GM06990 (cell line): ENCODE results near the gene IER3IP1.

Experiments
- DNase-seq: peaks from one replicate; pipeline ENCODE4 v3.0.0-alpha.2; 2011; ENCODE audit not compliant: insufficient read length; ENCODE audit errors: extremely low read depth
- H3K27me3 ChIP-seq: replicated peaks from 2 replicates; pipeline ENCODE4 v1.6.0; 2011; ENCODE audit warnings: low read length; ENCODE audit not compliant: control insufficient read depth, insufficient read depth
- H3K36me3 ChIP-seq: 2 replicates; pipeline ENCODE4 v1.5.1; 2011; ENCODE audit warnings: low read length; ENCODE audit not compliant: control insufficient read depth, insufficient read depth
- H3K4me3 ChIP-seq: replicated peaks from 2 replicates; pipeline ENCODE4 v1.5.1; 2011; ENCODE audit warnings: low read depth, mild to moderate bottlenecking, control low read depth, low read length
- TF ChIP-seq, protein P1 (sequence below): IDR thresholded peaks from 2 replicates; pipeline ENCODE4 v1.5.1; 2011; ENCODE audit warnings: low read length, control low read depth, mild to moderate bottlenecking, inconsistent platforms; ENCODE audit not compliant: insufficient read depth, poor library complexity, severe bottlenecking

The IER3IP1 gene, protein sequence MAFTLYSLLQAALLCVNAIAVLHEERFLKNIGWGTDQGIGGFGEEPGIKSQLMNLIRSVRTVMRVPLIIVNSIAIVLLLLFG

DNA sequence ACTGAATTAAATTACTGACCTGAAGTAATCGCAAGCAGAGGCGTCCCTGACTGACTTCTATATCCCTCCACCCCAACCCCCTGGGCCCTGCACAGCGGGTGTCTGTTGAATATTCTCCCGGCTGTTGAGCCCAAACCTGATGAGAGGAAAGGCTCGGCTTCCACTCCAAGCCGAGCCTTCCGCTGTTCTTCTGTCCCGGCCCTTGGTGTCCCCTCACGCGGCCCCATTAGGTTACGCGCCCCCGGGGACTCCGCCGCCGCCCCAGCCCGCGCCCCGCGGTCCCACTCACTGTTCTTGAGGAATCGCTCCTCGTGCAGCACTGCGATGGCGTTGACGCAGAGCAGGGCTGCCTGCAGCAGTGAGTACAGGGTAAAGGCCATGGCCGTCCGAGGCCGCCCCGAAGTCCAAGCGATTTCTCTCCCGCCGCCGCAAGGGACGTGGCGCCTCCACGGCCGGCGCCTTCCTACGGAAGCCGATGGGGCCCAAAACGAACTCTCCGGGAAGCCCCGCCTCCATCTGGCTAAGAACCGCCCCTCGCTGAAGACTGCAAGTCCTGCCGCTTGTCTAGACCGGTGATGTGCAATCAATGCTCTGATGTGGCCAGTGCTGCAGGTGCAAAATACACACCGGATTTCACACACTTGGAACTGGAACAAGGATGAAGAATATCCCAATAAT, at the start of gene IER3IP1:
TSS of gene IER3IP1 (minus strand) at position 467 of the 678 bp plus-strand sequence. CDS start at position 380, 87 bp downstream.
- Histone ChIP-seq H3K27me3 (no peaks in the 10 kb centered on the region), H3K4me3 (peak within 1 kb of the TSS; percentile 96), H3K36me3 (no peaks in the 10 kb centered on the region)
- TF ChIP-seq, protein P1, sequence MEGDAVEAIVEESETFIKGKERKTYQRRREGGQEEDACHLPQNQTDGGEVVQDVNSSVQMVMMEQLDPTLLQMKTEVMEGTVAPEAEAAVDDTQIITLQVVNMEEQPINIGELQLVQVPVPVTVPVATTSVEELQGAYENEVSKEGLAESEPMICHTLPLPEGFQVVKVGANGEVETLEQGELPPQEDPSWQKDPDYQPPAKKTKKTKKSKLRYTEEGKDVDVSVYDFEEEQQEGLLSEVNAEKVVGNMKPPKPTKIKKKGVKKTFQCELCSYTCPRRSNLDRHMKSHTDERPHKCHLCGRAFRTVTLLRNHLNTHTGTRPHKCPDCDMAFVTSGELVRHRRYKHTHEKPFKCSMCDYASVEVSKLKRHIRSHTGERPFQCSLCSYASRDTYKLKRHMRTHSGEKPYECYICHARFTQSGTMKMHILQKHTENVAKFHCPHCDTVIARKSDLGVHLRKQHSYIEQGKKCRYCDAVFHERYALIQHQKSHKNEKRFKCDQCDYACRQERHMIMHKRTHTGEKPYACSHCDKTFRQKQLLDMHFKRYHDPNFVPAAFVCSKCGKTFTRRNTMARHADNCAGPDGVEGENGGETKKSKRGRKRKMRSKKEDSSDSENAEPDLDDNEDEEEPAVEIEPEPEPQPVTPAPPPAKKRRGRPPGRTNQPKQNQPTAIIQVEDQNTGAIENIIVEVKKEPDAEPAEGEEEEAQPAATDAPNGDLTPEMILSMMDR: peak; percentile 3
- peak; percentile 90 for DNase-seq

DNA sequence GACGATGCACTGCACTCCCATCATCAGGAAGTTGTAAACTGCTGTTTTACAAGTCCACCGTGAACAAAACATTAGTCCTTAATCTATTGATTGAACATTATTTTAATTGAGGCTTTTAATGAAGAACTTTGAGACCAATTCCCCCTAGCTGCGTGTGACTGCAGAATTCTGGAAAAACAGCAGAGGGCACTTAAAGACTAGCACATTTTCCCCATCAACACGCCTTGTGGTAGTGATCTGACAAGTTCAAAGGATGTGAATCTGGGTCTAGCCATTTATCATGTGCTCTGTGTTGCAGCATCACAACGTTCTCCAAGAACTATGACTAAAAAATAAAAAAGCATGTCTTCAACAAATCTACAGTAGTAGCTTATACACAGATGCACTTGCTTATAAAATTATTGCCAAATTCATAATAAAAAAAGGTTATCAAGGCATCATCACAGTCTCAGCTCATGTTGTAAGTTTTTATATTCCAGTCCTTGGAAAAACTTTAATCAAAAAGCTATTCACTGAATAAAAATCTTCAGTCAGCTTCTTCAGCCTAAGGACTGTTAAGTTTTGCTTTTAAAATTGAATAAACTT, 39.5 kb upstream of the IER3IP1 start:
- no peak overlapping the region for H3K4me3 ChIP-seq
- TF ChIP-seq, protein P1: peak; percentile 61
- DNase-seq: no peak
- H3K27me3 ChIP-seq: no peaks in the 10 kb centered on the region
- no peaks in the 10 kb centered on the region for H3K36me3 ChIP-seq

DNA sequence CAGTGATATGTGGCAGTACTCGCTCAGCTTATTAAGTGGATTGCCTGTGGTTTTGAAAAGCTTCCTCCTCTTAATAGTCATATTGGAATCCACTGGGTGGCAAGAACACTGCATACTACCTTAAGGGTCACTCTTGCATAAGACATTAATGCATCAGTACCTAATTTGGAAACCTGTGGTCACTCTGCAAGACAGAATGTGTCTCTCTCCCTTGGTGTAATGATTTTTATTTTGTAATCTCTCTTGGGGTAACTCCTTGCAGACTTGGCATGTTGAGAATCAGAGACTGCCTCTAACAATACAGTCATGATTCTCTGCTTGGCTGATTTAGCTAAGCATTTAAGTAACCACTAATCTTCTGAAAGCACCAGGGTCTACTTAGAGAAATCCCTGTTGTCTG, 33.0 kb upstream of the IER3IP1 start:
- Histone ChIP-seq H3K4me3 (no peak overlapping the region), H3K27me3 (no peaks in the 10 kb centered on the region), H3K36me3 (no peaks in the 10 kb centered on the region)
- no peak for DNase-seq
- TF ChIP-seq, protein P1: no peak

DNA sequence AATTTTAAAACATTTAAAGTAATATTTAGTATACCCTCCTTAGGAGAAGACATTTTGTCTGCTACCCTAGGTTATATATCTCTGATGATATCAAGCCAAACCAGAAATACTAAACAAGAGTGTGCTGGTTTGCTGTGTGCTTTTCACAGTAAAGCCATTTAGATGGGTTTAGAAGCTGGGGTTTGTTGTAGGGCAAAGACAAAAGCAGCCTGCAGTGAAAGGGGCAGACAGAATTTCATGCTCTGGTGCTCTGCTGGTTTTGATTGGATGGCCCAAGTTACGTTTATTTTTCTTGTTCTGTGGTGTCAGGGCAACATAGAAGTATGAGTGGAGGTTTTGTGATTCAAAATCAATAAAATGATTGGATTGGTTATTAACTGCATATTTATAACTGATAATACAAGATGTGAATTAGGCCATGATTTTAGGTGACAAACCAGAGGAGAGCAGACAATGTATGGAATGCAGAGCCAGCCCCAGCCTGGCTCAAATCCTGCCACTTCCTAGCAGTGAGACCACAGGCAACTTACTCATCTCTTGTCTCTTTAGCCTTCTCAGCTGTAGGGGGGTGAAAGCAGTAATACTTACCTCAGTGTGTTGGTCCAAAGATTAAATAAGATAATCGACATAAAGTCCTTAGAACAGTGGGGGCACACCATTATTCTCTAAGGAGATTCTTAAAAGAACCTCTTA, 30.9 kb upstream of the IER3IP1 start:
- Histone ChIP-seq H3K27me3 (no peaks in the 10 kb centered on the region), H3K4me3 (no peak overlapping the region), H3K36me3 (no peaks in the 10 kb centered on the region)
- TF ChIP-seq, protein P1: no peak
- DNase-seq: no peak

DNA sequence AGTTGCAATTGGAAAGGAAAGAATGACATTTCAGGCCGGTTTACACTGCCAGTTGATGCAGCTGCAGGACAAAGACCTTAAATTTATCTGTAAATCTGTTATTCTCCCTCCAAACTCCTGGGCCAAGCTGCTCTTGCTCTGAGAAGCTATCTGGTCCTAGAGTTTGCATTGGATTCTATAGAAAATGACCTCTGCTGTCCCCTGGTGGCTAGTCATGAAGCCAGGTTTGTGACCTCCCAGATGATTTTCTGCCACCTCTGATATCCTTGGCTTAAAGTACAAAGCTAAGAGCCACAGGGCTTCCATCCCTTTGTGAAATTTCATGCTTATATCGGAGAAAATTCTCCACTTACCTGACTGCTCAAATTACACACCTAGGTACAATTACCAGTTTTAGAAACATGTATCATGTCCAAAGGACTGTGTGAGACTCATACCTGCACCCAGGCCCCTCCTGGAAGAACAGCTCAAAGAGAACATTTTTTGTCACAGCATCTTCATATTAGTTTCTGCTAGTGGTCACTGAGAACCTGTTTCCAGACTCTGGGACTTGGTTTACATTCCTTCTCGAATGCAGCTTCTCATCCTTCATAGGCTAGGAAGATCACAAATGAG, 28.9 kb upstream of the IER3IP1 start:
- H3K36me3 ChIP-seq: no peaks in the 10 kb centered on the region
- H3K4me3 ChIP-seq: no peak overlapping the region
- no peaks in the 10 kb centered on the region for H3K27me3 ChIP-seq
- TF ChIP-seq, protein P1: peak; percentile 94
- no peak for DNase-seq
